GM10266 (cell line): ENCODE data around the gene RNF10.
A peak's percentile ranks its signal among the peaks of the same experiment; 100 is the strongest.
"Not testable (repeated sequence)": the region's sequence is repeated elsewhere in the genome, so short reads cannot be mapped to it uniquely, and the experiment has no call there.

Experiments
- DNase-seq: peaks from one replicate; pipeline ENCODE4 v3.0.0; 2012; ENCODE audit errors: extremely low spot score
- CTCF ChIP-seq: IDR thresholded peaks from 2 replicates; pipeline ENCODE4 v1.5.1; 2012; ENCODE audit warnings: mild to moderate bottlenecking, low read depth; ENCODE audit not compliant: control insufficient read depth, insufficient read depth; ENCODE audit errors: missing control alignments

Gene RNF10

GRCh38 chr12:120610560-120610959 is 76.4 kb downstream of the RNF10 start:
- DNase-seq, result no peak
- TF ChIP-seq CTCF, result no peak

GRCh38 chr12:120611534-120611933 is 77.4 kb downstream of the RNF10 start:
- DNase-seq, result not testable (repeated sequence)

- DNase-seq, result no peak
- TF ChIP-seq CTCF, result no peak
Measured at GRCh38 chr12:120614848-120615247, 80.7 kb downstream of the RNF10 start.

- not testable (repeated sequence) for DNase-seq
Measured at GRCh38 chr12:120617193-120617592, 83.0 kb downstream of the RNF10 start.

- DNase-seq, result not testable (repeated sequence)
Measured at GRCh38 chr12:120617767-120618166, 83.6 kb downstream of the RNF10 start.

- TF ChIP-seq CTCF, result no peak
- DNase-seq, result no peak
Measured at GRCh38 chr12:120618954-120619615, 84.9 kb downstream of the RNF10 start.

GRCh38 chr12:120620624-120621023 is 86.5 kb downstream of the RNF10 start:
- no peak for DNase-seq
- TF ChIP-seq CTCF, result no peak

GRCh38 chr12:120625557-120626419 is 91.6 kb downstream of the RNF10 start:
- TF ChIP-seq CTCF, result peak; percentile 31
- DNase-seq, result no peak
